ENCODE data around the gene TTC22.

DNA sequence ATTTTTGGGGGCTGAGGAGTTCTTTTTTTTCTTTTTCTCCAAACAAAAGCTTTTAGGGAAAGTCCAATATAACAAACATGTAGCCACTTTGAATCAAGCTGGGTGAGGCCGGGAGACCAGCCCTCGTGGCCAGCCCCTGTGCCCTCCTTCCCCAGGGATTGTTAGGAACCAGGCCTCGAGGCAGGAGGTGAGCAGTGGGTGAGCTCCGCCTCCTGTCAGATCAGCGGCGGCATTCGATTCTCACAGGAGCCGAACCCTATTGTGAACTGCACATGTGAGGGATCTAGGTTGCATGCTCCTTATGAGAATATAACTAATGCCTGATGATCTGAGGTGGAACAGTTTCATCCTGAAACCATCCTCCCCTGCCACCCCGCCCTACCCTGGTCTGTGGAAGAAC lies 41.8 kb upstream of the TTC22 start:
- no peak for TF ChIP-seq EZH2 (IDR thresholded peaks at IDR 0.05; ENCODE audit: borderline replicate concordance, low read length)
- TF ChIP-seq, protein P1, sequence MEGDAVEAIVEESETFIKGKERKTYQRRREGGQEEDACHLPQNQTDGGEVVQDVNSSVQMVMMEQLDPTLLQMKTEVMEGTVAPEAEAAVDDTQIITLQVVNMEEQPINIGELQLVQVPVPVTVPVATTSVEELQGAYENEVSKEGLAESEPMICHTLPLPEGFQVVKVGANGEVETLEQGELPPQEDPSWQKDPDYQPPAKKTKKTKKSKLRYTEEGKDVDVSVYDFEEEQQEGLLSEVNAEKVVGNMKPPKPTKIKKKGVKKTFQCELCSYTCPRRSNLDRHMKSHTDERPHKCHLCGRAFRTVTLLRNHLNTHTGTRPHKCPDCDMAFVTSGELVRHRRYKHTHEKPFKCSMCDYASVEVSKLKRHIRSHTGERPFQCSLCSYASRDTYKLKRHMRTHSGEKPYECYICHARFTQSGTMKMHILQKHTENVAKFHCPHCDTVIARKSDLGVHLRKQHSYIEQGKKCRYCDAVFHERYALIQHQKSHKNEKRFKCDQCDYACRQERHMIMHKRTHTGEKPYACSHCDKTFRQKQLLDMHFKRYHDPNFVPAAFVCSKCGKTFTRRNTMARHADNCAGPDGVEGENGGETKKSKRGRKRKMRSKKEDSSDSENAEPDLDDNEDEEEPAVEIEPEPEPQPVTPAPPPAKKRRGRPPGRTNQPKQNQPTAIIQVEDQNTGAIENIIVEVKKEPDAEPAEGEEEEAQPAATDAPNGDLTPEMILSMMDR (IDR thresholded peaks at IDR 0.05; ENCODE audit: low read length) = no peak
